ENCODE data around the gene MKI67. TPM values are rescaled to one million over a fixed set of nuclear protein-coding genes. Genes with fewer than 3 reads are reported as not detected.

Gene MKI67
- polyA plus RNA-seq, 1 donor, result 26.5 TPM

DNA sequence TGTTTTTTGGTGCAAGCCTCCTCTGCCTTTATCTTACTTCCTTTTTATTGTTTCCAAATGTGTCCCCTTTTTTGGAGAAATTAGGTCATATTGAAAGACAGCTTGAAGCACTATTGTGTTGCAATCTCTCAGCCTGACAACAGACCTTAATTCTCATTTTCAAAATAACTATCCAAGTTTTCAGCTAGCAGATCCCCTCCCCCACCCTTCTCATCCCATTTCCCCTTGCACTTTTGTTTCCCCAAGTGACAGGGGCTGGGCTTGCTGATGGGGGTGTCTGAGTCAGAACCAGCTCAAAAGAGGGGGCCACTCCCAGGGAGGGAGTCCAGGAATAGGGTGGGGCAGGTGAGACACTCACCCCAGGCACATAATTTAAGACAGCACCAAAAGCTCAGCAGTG lies 75.3 kb downstream of the MKI67 start:
- H3K4me1 ChIP-seq (ENCODE audit: control insufficient read depth, insufficient read depth, low read length), result peaks cover 14% of the 10 kb centered on the region
- no peak for DNase-seq
- H3K9me3 ChIP-seq (ENCODE audit: control insufficient read depth, low read depth, low read length), result no peaks in the 10 kb centered on the region
- peaks cover 49% of the 10 kb centered on the region for H3K36me3 ChIP-seq (ENCODE audit: control insufficient read depth, insufficient read depth, low read length)
- no peaks in the 10 kb centered on the region for H3K27me3 ChIP-seq (ENCODE audit: control insufficient read depth, insufficient read depth, low read length)
- H3K27ac ChIP-seq (ENCODE audit: low read length), result no peak overlapping the region
- H3K4me3 ChIP-seq (ENCODE audit: low read length), result no peak overlapping the region

- Histone ChIP-seq H3K4me1 (ENCODE audit: control insufficient read depth, insufficient read depth, low read length) (peaks cover 14% of the 10 kb centered on the region), H3K27ac (ENCODE audit: low read length) (no peak overlapping the region), H3K27me3 (ENCODE audit: control insufficient read depth, insufficient read depth, low read length) (no peaks in the 10 kb centered on the region), H3K36me3 (ENCODE audit: control insufficient read depth, insufficient read depth, low read length) (peaks cover 41% of the 10 kb centered on the region), H3K9me3 (ENCODE audit: control insufficient read depth, low read depth, low read length) (no peaks in the 10 kb centered on the region), H3K4me3 (ENCODE audit: low read length) (no peak overlapping the region)
- WGBS (ENCODE audit: insufficient coverage, low lambda C conversion rate), result 100% methylated on average over 1 of the region's 1 CpG
- DNase-seq, result no peak
Measured at GRCh38 chr10:128050121-128050516, 76.1 kb downstream of the MKI67 start.

GRCh38 chr10:128049226-128050120 lies 76.8 kb downstream of the MKI67 start:
- no peak for DNase-seq
- H3K36me3 ChIP-seq (ENCODE audit: control insufficient read depth, insufficient read depth, low read length), result peaks cover 34% of the 10 kb centered on the region
- WGBS (ENCODE audit: insufficient coverage, low lambda C conversion rate), result 93% methylated on average over 3 of the region's 23 CpGs
- no peak overlapping the region for H3K27ac ChIP-seq (ENCODE audit: low read length)
- peaks cover 14% of the 10 kb centered on the region for H3K4me1 ChIP-seq (ENCODE audit: control insufficient read depth, insufficient read depth, low read length)
- no peak overlapping the region for H3K4me3 ChIP-seq (ENCODE audit: low read length)
- no peaks in the 10 kb centered on the region for H3K9me3 ChIP-seq (ENCODE audit: control insufficient read depth, low read depth, low read length)
- H3K27me3 ChIP-seq (ENCODE audit: control insufficient read depth, insufficient read depth, low read length), result no peaks in the 10 kb centered on the region

- H3K27ac ChIP-seq (ENCODE audit: low read length), result no peak overlapping the region
- peaks cover 30% of the 10 kb centered on the region for H3K36me3 ChIP-seq (ENCODE audit: control insufficient read depth, insufficient read depth, low read length)
- no peaks in the 10 kb centered on the region for H3K27me3 ChIP-seq (ENCODE audit: control insufficient read depth, insufficient read depth, low read length)
- no peak overlapping the region for H3K4me3 ChIP-seq (ENCODE audit: low read length)
- no CpG with 5 or more reads among the region's 6 CpGs for WGBS (ENCODE audit: insufficient coverage, low lambda C conversion rate)
- peaks cover 14% of the 10 kb centered on the region for H3K4me1 ChIP-seq (ENCODE audit: control insufficient read depth, insufficient read depth, low read length)
- no peaks in the 10 kb centered on the region for H3K9me3 ChIP-seq (ENCODE audit: control insufficient read depth, low read depth, low read length)
- no peak for DNase-seq
Measured at GRCh38 chr10:128048819-128049210, 77.4 kb downstream of the MKI67 start.

GRCh38 chr10:128047991-128048818 lies 78.0 kb downstream of the MKI67 start:
- peak in 1 of 2 donors; percentile 51 for DNase-seq
- Histone ChIP-seq H3K36me3 (ENCODE audit: control insufficient read depth, insufficient read depth, low read length) (peaks cover 27% of the 10 kb centered on the region), H3K27ac (ENCODE audit: low read length) (peak overlapping the region; percentile 68), H3K9me3 (ENCODE audit: control insufficient read depth, low read depth, low read length) (no peaks in the 10 kb centered on the region), H3K4me3 (ENCODE audit: low read length) (peak overlapping the region; percentile 16), H3K27me3 (ENCODE audit: control insufficient read depth, insufficient read depth, low read length) (no peaks in the 10 kb centered on the region), H3K4me1 (ENCODE audit: control insufficient read depth, insufficient read depth, low read length) (peaks cover 14% of the 10 kb centered on the region)
- WGBS (ENCODE audit: insufficient coverage, low lambda C conversion rate), result 36% methylated on average over 6 of the region's 21 CpGs

GRCh38 chr10:128047351-128047750 lies 78.9 kb downstream of the MKI67 start:
- H3K27ac ChIP-seq (ENCODE audit: low read length), result peak overlapping the region; percentile 68
- H3K36me3 ChIP-seq (ENCODE audit: control insufficient read depth, insufficient read depth, low read length), result peaks cover 21% of the 10 kb centered on the region
- peak overlapping the region; percentile 16 for H3K4me3 ChIP-seq (ENCODE audit: low read length)
- H3K4me1 ChIP-seq (ENCODE audit: control insufficient read depth, insufficient read depth, low read length), result peaks cover 14% of the 10 kb centered on the region
- no CpG with 5 or more reads among the region's 17 CpGs for WGBS (ENCODE audit: insufficient coverage, low lambda C conversion rate)
- no peaks in the 10 kb centered on the region for H3K27me3 ChIP-seq (ENCODE audit: control insufficient read depth, insufficient read depth, low read length)
- no peaks in the 10 kb centered on the region for H3K9me3 ChIP-seq (ENCODE audit: control insufficient read depth, low read depth, low read length)
- DNase-seq, result peak; percentile 84 to 90

DNA sequence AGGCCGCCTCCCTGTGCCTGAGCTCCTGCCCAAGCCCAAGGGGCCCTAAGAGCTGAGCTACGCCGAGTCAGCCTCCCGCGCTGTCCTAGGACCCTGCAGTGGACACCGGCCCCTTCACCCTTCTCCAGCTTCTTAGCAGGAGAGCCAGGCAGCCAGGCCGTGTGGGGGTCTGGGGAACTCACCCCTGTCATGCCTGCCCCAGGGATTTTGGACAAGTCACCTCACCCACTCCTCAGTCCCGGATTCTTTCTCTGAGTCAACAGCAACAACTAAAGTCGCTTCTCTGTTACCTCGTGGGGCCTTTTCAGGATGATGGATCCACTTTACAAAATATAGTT lies 79.3 kb downstream of the MKI67 start:
- H3K27ac ChIP-seq (ENCODE audit: low read length), result no peak overlapping the region
- peaks cover 14% of the 10 kb centered on the region for H3K4me1 ChIP-seq (ENCODE audit: control insufficient read depth, insufficient read depth, low read length)
- no peak overlapping the region for H3K4me3 ChIP-seq (ENCODE audit: low read length)
- no peaks in the 10 kb centered on the region for H3K9me3 ChIP-seq (ENCODE audit: control insufficient read depth, low read depth, low read length)
- no CpG with 5 or more reads among the region's 10 CpGs for WGBS (ENCODE audit: insufficient coverage, low lambda C conversion rate)
- H3K27me3 ChIP-seq (ENCODE audit: control insufficient read depth, insufficient read depth, low read length), result no peaks in the 10 kb centered on the region
- DNase-seq, result no peak
- peaks cover 16% of the 10 kb centered on the region for H3K36me3 ChIP-seq (ENCODE audit: control insufficient read depth, insufficient read depth, low read length)

Other genes with a start within 250 kb of the MKI67 start
- 121 TPM for gene CLRN3, start 233.5 kb downstream of the MKI67 start, polyA plus RNA-seq
- 21.6 TPM for gene PTPRE, start 219.3 kb downstream of the MKI67 start, polyA plus RNA-seq